D721Med (cell line): Measurements from ENCODE around the gene INAFM1.

ENCODE experiments used
- DNase-seq: peaks from one replicate; pipeline ENCODE4 v3.0.0; 2011; ENCODE audit warnings: low spot score; ENCODE audit not compliant: insufficient read length
- FAIRE-seq: peaks from 2 replicates; lab custom pipeline; 2011; peaks lifted over from hg19 to GRCh38; lab: Jason Lieb, UNC
- TF ChIP-seq, protein P1 (sequence below): IDR thresholded peaks from 2 replicates; pipeline ENCODE4 v1.5.1; 2012; ENCODE audit warnings: mild to moderate bottlenecking, control low read depth; ENCODE audit not compliant: insufficient read depth; ENCODE audit errors: missing control alignments

INAFM1 gene

GRCh38 chr19:47236072-47236675 is 38.5 kb upstream of the INAFM1 start:
- FAIRE-seq, result no peak
- TF ChIP-seq, protein P1, sequence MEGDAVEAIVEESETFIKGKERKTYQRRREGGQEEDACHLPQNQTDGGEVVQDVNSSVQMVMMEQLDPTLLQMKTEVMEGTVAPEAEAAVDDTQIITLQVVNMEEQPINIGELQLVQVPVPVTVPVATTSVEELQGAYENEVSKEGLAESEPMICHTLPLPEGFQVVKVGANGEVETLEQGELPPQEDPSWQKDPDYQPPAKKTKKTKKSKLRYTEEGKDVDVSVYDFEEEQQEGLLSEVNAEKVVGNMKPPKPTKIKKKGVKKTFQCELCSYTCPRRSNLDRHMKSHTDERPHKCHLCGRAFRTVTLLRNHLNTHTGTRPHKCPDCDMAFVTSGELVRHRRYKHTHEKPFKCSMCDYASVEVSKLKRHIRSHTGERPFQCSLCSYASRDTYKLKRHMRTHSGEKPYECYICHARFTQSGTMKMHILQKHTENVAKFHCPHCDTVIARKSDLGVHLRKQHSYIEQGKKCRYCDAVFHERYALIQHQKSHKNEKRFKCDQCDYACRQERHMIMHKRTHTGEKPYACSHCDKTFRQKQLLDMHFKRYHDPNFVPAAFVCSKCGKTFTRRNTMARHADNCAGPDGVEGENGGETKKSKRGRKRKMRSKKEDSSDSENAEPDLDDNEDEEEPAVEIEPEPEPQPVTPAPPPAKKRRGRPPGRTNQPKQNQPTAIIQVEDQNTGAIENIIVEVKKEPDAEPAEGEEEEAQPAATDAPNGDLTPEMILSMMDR, result no peak
- DNase-seq, result no peak

DNA sequence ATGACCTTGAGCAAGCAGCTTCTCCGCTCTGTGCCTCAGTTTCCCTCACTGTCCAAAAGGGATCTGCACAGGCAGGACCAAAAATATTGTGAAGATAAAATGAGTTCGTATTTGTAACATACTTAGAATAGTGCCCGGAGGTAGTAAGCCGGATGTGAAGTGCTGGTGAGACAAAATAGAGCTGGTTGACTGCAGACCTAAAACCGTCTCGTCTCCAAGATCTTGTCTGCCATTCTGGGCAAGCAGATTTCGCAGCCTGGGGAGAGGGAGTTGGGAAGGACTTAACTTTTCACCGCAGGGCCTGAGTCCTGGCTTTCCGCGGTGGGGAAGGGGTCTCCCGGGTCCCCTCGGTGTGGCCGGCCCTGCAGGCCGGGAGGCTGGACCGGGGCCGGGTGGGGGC is 35.5 kb upstream of the INAFM1 start:
- FAIRE-seq (no peak), DNase-seq (no peak)
- TF ChIP-seq, protein P1, result no peak

DNA sequence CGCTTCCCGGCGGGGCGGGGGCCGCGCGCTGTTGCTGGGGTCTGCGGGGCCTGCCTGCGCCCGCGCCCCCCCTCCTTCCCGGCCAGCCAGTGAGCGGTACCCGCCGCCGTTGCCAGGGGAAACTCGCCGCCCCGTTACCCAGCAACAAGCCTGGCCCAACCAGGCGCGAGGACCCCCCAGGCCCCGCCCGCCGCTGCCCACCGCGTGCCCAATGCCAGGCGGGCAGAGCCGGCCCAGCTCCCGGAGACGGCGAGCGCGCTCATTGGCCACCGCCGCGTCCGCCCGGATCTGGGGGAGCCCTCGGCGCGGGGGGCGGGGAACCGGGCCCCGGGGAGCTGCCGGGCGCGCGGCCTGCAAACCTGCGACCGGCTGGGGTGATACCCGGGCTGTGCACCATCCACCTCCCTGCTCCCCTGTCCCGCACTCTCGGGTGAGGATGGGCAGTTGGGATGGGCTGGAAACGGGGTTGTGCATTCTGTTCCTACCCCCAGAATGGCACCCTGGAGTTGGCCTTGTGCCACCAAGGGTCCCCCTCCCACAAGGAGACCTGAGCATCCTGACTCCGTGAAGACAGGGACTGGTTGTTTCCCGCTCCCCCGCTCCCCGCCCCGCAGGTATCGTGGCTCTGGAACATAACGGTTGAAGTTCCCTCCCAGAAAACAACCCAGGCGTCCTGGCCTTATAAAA is 34.9 kb upstream of the INAFM1 start:
- DNase-seq (peak; percentile 87), FAIRE-seq (no peak)
- TF ChIP-seq, protein P1, result no peak

DNA sequence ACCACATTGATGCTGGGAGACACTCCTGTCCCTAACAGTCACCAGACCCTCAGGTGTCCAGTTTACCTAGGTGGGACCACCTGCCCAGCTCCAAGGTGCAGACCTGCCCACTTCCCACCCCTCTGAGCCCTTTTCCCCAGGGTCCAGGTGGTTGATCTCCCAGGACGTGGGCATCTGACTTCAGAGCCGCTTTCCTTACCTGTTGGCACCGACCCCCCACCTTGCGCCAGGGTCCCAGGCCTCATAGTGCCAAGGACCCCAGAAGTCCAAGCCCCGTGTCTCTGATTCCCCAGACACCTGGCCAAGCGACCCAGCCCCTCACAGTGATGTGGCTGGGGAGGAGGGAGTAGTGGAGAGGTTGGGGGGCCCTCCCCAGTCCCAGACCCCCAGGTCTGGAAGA is 34.1 kb upstream of the INAFM1 start:
- no peak for FAIRE-seq
- DNase-seq, result no peak

GRCh38 chr19:47240996-47241918 is 33.4 kb upstream of the INAFM1 start:
- TF ChIP-seq, protein P1, result no peak
- no peak for FAIRE-seq
- DNase-seq, result no peak

More for the DNA sequence above, 34.1 kb upstream of the INAFM1 start:
- TF ChIP-seq, protein P1, result no peak

DNA sequence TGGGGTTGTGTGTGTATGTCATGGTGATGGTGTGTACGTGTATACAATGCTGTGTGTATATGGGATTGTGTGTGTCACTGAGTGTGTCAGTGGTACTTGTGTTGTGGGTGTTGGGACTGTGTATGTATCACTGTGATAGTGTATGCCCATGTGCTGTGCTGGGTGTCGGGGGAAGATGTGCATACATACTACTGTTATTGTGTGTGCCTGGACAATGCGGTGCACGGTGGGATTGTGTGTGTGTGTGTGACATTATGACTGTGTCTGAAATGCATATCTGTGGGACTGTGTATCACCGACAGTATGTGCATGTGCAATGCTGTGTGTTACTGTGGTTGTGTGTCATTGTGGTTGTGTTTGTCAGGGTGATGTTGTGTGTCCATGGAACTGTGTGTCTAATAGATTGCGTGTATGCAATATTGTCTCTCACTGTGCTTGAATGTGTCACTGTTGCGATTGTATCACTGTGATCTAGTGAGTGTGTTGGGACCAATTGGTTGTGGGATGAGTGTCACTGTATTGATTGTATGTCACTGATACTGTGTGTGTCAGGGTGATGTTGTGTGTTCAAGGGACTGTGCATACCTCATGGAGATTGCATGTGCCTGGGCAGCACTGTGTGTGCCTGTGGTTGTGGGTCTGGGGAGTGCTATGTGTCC is 32.6 kb upstream of the INAFM1 start:
- TF ChIP-seq, protein P1, result no peak
- no peak for FAIRE-seq
- DNase-seq, result no peak
